ENCODE data around the gene ZNF14. TPM values are rescaled to one million over a fixed set of nuclear protein-coding genes. Genes with fewer than 3 reads are reported as not detected.

ZNF14 gene
- total RNA-seq, 4 donors from 2014 or later: 7.4 to 11.4 (median 9.6) TPM

GRCh38 chr19:19748249-19748938 is 15.5 kb upstream of the ZNF14 start:
- TF ChIP-seq POLR2AphosphoS5 (IDR thresholded peaks at IDR 0.05) (no peak), POLR2A (IDR thresholded peaks at IDR 0.05) (no peak), CTCF (IDR thresholded peaks at IDR 0.05) (no peak), EP300 (IDR thresholded peaks at IDR 0.05) (no peak)
- WGBS, 2 donors (ENCODE audit: low coverage in 1 of 2): 100% methylated on average over 2 of the region's 9 CpGs; no CpG with 5 or more reads in 1 of the 2 donors
- Histone ChIP-seq H3K27me3 (peaks cover 18% of the 10 kb centered on the region), H3K4me1 (no peaks in the 10 kb centered on the region), H3K27ac (no peak overlapping the region), H3K9me3 (no peaks in the 10 kb centered on the region), H3K4me3 (no peak overlapping the region), H3K36me3 (no peaks in the 10 kb centered on the region)
- ATAC-seq: no peak

GRCh38 chr19:19747357-19748220 is 14.7 kb upstream of the ZNF14 start:
- 100% methylated on average over 1 of the region's 13 CpGs; no CpG with 5 or more reads in 1 of the 2 donors for WGBS, 2 donors (ENCODE audit: low coverage in 1 of 2)
- TF ChIP-seq EP300 (IDR thresholded peaks at IDR 0.05): no peak
- Histone ChIP-seq H3K27ac (no peak overlapping the region), H3K4me1 (no peaks in the 10 kb centered on the region), H3K4me3 (no peak overlapping the region), H3K9me3 (no peaks in the 10 kb centered on the region), H3K36me3 (no peaks in the 10 kb centered on the region), H3K27me3 (peaks cover 18% of the 10 kb centered on the region)
- ATAC-seq: no peak

GRCh38 chr19:19746286-19747213 is 13.6 kb upstream of the ZNF14 start:
- no peak for TF ChIP-seq EP300 (IDR thresholded peaks at IDR 0.05)
- no peak for TF ChIP-seq POLR2AphosphoS5 (IDR thresholded peaks at IDR 0.05)
- no peak for TF ChIP-seq POLR2A (IDR thresholded peaks at IDR 0.05)
- no peak for TF ChIP-seq CTCF (IDR thresholded peaks at IDR 0.05)
- peaks cover 23% of the 10 kb centered on the region for H3K27me3 ChIP-seq
- H3K4me3 ChIP-seq: no peak overlapping the region
- no peaks in the 10 kb centered on the region for H3K4me1 ChIP-seq
- ATAC-seq: no peak
- H3K27ac ChIP-seq: no peak overlapping the region
- no peaks in the 10 kb centered on the region for H3K9me3 ChIP-seq
- 20 to 47% methylated on average over 2 to 5 of the region's 15 CpGs for WGBS, 2 donors (ENCODE audit: low coverage in 1 of 2)
- H3K36me3 ChIP-seq: no peaks in the 10 kb centered on the region

- Histone ChIP-seq H3K27ac (no peak overlapping the region), H3K27me3 (peaks cover 23% of the 10 kb centered on the region), H3K4me3 (no peak overlapping the region), H3K36me3 (no peaks in the 10 kb centered on the region), H3K9me3 (no peaks in the 10 kb centered on the region), H3K4me1 (no peaks in the 10 kb centered on the region)
- 50 to 79% methylated on average over 2 of the region's 17 CpGs for WGBS, 2 donors (ENCODE audit: low coverage in 1 of 2)
- no peak for ATAC-seq
- no peak for TF ChIP-seq POLR2A (IDR thresholded peaks at IDR 0.05)
- no peak for TF ChIP-seq CTCF (IDR thresholded peaks at IDR 0.05)
- no peak for TF ChIP-seq POLR2AphosphoS5 (IDR thresholded peaks at IDR 0.05)
- TF ChIP-seq EP300 (IDR thresholded peaks at IDR 0.05): no peak
Measured at GRCh38 chr19:19745496-19746285, 12.8 kb upstream of the ZNF14 start.

Data from gastroesophageal sphincter (tissue), 4 donors.